ENCODE results near the gene SLC6A8. TPM values are rescaled to one million over a fixed set of nuclear protein-coding genes. Genes with fewer than 3 reads are reported as not detected.
"Not testable (repeated sequence)": the region's sequence is repeated elsewhere in the genome, so short reads cannot be mapped to it uniquely, and the experiment has no call there.

SLC6A8 gene
- total and polyA plus RNA-seq, 2 of the 4 experiments (the other 2 are of a cell fraction) = 7.2 to 25.5 TPM

DNA sequence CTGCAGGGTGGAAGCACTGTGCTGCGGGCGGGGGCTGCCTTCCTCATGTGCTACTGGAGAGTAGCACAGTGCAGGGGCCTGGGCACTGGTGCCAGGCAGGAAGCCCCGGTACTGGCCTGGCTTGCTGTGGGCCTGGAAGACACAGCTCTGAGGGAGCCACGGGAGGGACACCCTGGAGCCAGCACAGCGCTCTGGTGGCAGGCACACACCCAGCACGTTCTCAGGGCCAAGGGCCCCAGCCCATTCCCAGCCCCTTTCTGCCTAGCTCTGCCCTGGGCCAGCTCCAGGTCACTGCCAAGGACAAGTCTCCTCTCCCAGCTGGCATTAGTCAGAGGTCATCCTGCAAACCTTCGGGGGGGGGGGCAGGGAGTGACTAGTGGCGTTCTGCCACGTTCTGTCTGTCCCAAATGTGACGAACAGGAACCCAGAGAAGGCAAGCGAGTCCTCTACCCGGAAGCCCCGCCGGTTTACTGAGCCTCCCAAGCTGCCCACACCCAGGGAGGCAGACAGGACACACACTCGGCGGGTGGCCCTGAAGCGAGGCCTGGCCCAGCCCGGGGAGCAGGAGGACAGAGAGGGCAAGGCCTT, 12.2 kb downstream of the SLC6A8 start:
- H3K4ac ChIP-seq (ENCODE audit: low read depth, low read length); H4K8ac ChIP-seq (ENCODE audit: low read depth in 2 of 2, low read length in 2 of 2); H2BK120ac ChIP-seq (ENCODE audit: low read depth, low read length); H3K4me1 ChIP-seq (ENCODE audit: control insufficient read depth, insufficient read depth, low read length); H3K79me1 ChIP-seq (ENCODE audit: low read depth in 1 of 2, low read length in 2 of 2); H4K5ac ChIP-seq (ENCODE audit: low read depth, low read length); H2AK9ac ChIP-seq (replicated peaks; ENCODE audit: low read depth, low read length, poor library complexity); H3K4me2 ChIP-seq (ENCODE audit: low read depth, low read length); H3K4me3 ChIP-seq (ENCODE audit: insufficient read depth, low read depth, low read length); H3K56ac ChIP-seq (ENCODE audit: extremely low read depth, insufficient read depth, low read length); POLR2A ChIA-PET (ENCODE audit: unreplicated experiment); H4K91ac ChIP-seq (ENCODE audit: insufficient read depth, low read depth, low read length); H3K14ac ChIP-seq (replicated peaks; ENCODE audit: low read depth, low read length); in situ Hi-C loops (cut with MboI; ENCODE audit: low sequenced_read_pairs); H3K9me1 ChIP-seq (ENCODE audit: insufficient read depth, low read length); H3K23ac ChIP-seq (ENCODE audit: low read depth, low read length); H3K18ac ChIP-seq (ENCODE audit: low read depth, low read length); H2BK15ac ChIP-seq (ENCODE audit: low read depth, low read length); H3K27ac ChIP-seq (ENCODE audit: insufficient read depth, low read length); ATAC-seq (ENCODE audit: low read depth); intact Hi-C loops (cut with micrococcal nuclease); DNase-seq; H3K27me3 ChIP-seq (ENCODE audit: control insufficient read depth, insufficient read depth, low read length); H2AK5ac ChIP-seq (ENCODE audit: low read depth, low read length); BruUV-seq (replicated peaks); H3K9ac ChIP-seq (ENCODE audit: low read depth, low read length); H2AFZ ChIP-seq (replicated peaks; ENCODE audit: low read length, poor library complexity); H2BK20ac ChIP-seq (ENCODE audit: low read depth, low read length); H2BK5ac ChIP-seq (ENCODE audit: low read depth, low read length, poor library complexity, severe bottlenecking); dilution Hi-C loops (cut with HindIII; ENCODE audit: low sequenced_read_pairs, unreplicated experiment); H4K20me1 ChIP-seq (ENCODE audit: insufficient read depth, low read length); H3K9me3 ChIP-seq (ENCODE audit: control insufficient read depth, insufficient read depth, low read length): not testable (repeated sequence)
- CTCF ChIA-PET = interaction anchor here (1.4 kb wide), 1 partner anchor 9 kb away, joined by 3 read pairs; no protein-coding TSS in a partner anchor
- H3K36me3 ChIP-seq (ENCODE audit: control insufficient read depth, insufficient read depth, low read length) = peaks cover 19% of the 10 kb centered on the region
- 74% methylated on average over 10 of the region's 18 CpGs; no CpG with 5 or more reads in 1 of the 2 experiments for WGBS, 2 experiments (ENCODE audit: extremely low coverage in 2 of 2, insufficient read length in 1 of 2)
